ENCODE results near the gene CDRT15.

DNA sequence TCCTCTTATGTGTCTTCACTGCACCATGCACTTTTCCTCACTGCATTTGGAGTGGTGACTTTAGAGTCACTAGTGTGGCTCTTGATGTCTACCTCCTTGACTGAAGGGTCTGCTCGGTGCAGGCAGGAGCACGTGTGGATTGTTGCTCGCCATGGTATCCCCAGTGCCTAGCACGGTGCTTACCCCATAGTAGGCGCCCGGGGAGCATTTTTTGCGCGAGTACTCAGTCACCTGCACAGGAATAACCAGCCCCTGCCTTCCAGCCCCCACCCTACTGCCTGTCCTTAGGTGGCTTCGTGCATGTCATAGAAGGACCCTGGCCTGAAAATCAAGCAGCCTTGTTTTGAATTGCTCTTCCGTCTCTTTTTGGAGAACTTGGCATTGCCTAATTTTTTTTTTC is 31.3 kb downstream of the CDRT15 start:
- TF ChIP-seq, protein P1, sequence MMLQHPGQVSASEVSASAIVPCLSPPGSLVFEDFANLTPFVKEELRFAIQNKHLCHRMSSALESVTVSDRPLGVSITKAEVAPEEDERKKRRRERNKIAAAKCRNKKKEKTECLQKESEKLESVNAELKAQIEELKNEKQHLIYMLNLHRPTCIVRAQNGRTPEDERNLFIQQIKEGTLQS (CRISPR knock-in tag; conservative IDR thresholded peaks at IDR 0.05): no peak
- no peak for TF ChIP-seq SP1 (CRISPR knock-in tag; conservative IDR thresholded peaks at IDR 0.05)
- TF ChIP-seq, protein P2, sequence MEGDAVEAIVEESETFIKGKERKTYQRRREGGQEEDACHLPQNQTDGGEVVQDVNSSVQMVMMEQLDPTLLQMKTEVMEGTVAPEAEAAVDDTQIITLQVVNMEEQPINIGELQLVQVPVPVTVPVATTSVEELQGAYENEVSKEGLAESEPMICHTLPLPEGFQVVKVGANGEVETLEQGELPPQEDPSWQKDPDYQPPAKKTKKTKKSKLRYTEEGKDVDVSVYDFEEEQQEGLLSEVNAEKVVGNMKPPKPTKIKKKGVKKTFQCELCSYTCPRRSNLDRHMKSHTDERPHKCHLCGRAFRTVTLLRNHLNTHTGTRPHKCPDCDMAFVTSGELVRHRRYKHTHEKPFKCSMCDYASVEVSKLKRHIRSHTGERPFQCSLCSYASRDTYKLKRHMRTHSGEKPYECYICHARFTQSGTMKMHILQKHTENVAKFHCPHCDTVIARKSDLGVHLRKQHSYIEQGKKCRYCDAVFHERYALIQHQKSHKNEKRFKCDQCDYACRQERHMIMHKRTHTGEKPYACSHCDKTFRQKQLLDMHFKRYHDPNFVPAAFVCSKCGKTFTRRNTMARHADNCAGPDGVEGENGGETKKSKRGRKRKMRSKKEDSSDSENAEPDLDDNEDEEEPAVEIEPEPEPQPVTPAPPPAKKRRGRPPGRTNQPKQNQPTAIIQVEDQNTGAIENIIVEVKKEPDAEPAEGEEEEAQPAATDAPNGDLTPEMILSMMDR (IDR thresholded peaks at IDR 0.05): no peak
- TF ChIP-seq, protein P3, sequence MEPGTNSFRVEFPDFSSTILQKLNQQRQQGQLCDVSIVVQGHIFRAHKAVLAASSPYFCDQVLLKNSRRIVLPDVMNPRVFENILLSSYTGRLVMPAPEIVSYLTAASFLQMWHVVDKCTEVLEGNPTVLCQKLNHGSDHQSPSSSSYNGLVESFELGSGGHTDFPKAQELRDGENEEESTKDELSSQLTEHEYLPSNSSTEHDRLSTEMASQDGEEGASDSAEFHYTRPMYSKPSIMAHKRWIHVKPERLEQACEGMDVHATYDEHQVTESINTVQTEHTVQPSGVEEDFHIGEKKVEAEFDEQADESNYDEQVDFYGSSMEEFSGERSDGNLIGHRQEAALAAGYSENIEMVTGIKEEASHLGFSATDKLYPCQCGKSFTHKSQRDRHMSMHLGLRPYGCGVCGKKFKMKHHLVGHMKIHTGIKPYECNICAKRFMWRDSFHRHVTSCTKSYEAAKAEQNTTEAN (CRISPR knock-in tag; IDR thresholded peaks at IDR 0.05): no peak
- TF ChIP-seq NR2C2 (CRISPR knock-in tag; IDR thresholded peaks at IDR 0.05): no peak
- TF ChIP-seq, protein P4, sequence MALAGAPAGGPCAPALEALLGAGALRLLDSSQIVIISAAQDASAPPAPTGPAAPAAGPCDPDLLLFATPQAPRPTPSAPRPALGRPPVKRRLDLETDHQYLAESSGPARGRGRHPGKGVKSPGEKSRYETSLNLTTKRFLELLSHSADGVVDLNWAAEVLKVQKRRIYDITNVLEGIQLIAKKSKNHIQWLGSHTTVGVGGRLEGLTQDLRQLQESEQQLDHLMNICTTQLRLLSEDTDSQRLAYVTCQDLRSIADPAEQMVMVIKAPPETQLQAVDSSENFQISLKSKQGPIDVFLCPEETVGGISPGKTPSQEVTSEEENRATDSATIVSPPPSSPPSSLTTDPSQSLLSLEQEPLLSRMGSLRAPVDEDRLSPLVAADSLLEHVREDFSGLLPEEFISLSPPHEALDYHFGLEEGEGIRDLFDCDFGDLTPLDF (CRISPR knock-in tag; IDR thresholded peaks at IDR 0.05): no peak
- no peak for TF ChIP-seq EMX1 (CRISPR knock-in tag; IDR thresholded peaks at IDR 0.05)
- TF ChIP-seq NFYB (CRISPR knock-in tag; conservative IDR thresholded peaks at IDR 0.05; ENCODE audit: low read depth): no peak
- TF ChIP-seq, protein P5, sequence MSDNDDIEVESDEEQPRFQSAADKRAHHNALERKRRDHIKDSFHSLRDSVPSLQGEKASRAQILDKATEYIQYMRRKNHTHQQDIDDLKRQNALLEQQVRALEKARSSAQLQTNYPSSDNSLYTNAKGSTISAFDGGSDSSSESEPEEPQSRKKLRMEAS (CRISPR knock-in tag; IDR thresholded peaks at IDR 0.05): no peak
- TF ChIP-seq RELA (CRISPR knock-in tag; IDR thresholded peaks at IDR 0.05; ENCODE audit: borderline replicate concordance): no peak

Measured in WTC11 (cell line).